Measurements from ENCODE around the gene NPHP4.

- TF ChIP-seq CTCF (IDR thresholded peaks at IDR 0.05) (no peak), POLR2A (IDR thresholded peaks at IDR 0.05) (no peak)
Measured at GRCh38 chr1:5905436-5905835, 86.8 kb downstream of the NPHP4 start.

Data from lower leg skin (tissue), 3 donors.